ENCODE data around the gene CNIH4.
A peak's percentile ranks its signal among the peaks of the same experiment; 100 is the strongest.
"Not testable (repeated sequence)": the region's sequence is repeated elsewhere in the genome, so short reads cannot be mapped to it uniquely, and the experiment has no call there.

Gene CNIH4

DNA sequence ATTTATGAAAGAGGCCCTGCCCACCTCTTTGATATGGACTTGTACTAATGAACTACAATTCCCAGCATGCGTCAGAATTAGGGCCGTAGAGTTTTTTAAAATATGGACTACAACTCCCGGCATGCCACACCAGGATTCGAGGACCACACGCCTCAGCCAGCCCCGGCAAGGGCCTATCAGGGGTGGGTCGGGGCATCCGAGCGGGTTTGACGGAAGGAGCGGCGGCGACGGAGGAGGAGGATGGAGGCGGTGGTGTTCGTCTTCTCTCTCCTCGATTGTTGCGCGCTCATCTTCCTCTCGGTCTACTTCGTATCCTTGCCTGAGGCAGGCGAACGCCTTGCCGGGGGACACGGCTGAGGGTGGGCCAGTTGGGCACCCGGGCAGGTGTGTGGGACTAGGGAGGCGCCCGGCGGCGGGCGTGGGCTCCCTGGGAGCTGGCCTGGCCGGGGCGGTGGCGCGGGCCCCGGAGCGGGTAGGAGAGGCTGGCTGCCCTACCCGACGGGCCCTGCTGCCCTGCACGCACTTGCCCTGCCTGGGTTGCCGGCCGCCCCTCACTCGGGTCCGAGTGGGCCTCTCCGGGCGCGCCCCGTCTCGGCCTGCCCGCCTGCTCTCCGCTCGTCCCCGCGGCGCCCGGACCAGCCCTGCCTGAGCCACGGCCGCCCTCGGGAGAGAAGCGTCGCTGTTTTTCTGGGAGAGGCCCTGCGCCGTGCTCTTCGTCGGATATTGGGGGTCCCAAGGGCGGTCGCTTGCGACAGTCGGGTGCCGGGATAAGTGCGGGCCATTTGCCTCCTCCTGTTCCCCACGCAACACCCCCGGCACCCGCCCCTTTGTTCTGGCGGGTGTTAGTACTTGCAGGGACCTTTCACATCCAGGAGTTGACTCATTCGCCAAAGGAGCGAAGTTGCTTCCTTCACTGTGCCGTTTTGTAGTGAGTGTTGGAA is at the start of gene CNIH4:
CNIH4 (plus strand) TSS at position 195 of the 941 bp plus-strand sequence; CDS start at position 241, 46 bp downstream.
- peak; percentile 91 for DNase-seq (ENCODE audit: low read depth)
- H3K4me3 ChIP-seq (ENCODE audit: low read length): peak within 1 kb of the TSS; percentile 59
- TF ChIP-seq CTCF (conservative IDR thresholded peaks at IDR 0.05; ENCODE audit: low read depth, low read length): no peak

DNA sequence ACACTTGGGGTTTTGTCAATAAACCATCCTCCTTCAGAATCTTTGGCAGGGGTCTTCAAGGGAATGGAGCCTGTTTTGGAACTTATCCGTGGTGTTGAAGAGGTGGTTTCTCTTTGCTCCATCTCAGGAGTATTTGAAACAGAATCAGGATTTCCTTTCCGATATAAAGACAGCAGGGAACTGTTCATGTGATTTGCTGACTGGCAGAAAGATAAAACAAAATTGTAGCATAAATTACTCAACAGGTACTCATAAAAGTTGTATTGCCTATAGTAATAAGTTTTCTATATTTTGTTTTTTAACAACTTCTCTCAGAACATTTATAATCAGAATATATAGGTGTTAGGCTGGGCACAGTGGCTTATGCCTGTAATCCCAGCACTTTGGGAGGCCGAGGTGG is 48.6 kb upstream of the CNIH4 start:
- TF ChIP-seq CTCF (conservative IDR thresholded peaks at IDR 0.05; ENCODE audit: low read depth, low read length): no peak
- no peak overlapping the region for H3K4me3 ChIP-seq (ENCODE audit: low read length)
- DNase-seq (ENCODE audit: low read depth): no peak

DNA sequence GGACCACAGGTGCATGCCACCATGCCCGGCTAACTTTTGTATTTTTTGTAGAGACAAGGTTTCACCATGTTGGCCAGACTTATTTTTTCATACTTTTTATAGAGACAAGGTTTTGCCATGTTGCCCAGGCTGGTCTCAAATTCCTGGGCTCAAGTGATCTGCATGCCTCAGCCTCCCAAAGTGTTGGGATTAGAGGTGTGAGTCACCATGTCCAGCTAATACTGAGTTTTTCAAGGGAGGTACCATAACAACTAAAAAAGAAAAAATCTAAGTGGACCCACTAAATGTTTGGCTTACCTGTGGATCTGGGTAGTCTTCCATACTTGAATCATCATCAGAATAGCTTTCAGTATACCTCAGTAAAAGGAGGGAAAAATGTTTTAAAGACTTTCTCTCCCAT is 45.2 kb upstream of the CNIH4 start:
- not testable (repeated sequence) for H3K4me3 ChIP-seq (ENCODE audit: low read length)
- DNase-seq (ENCODE audit: low read depth): peak; percentile 44

DNA sequence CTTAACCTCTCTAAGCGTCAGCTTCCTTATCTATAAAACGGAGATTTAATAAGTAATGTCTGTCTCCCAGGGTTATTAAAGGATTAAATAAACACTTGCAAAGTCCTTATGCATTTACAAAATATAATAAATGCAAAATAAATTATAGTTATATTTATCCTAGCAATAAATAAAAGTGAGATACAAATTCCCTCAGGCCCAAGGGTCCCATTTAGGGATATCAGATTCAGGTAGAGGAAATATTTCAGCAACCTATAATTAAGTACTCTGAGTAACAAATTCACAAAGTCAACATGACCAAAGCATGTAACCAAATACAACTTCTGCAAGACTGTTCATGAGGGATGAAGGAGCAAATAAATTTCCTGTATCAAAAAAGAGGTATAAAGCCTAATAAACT is 44.7 kb upstream of the CNIH4 start:
- no peak for TF ChIP-seq CTCF (conservative IDR thresholded peaks at IDR 0.05; ENCODE audit: low read depth, low read length)
- DNase-seq (ENCODE audit: low read depth): no peak
- H3K4me3 ChIP-seq (ENCODE audit: low read length): no peak overlapping the region

GRCh38 chr1:224317383-224318045 is 39.2 kb upstream of the CNIH4 start:
- H3K4me3 ChIP-seq (ENCODE audit: low read length): no peak overlapping the region
- no peak for TF ChIP-seq CTCF (conservative IDR thresholded peaks at IDR 0.05; ENCODE audit: low read depth, low read length)
- no peak for DNase-seq (ENCODE audit: low read depth)

- no peak for TF ChIP-seq CTCF (conservative IDR thresholded peaks at IDR 0.05; ENCODE audit: low read depth, low read length)
- no peak for DNase-seq (ENCODE audit: low read depth)
- H3K4me3 ChIP-seq (ENCODE audit: low read length): no peak overlapping the region
Observed at GRCh38 chr1:224321706-224322105, 35.0 kb upstream of the CNIH4 start.

- no peak for TF ChIP-seq CTCF (conservative IDR thresholded peaks at IDR 0.05; ENCODE audit: low read depth, low read length)
- no peak for DNase-seq (ENCODE audit: low read depth)
- no peak overlapping the region for H3K4me3 ChIP-seq (ENCODE audit: low read length)
Observed at GRCh38 chr1:224325959-224326358, 30.7 kb upstream of the CNIH4 start.
